K562 (cell line): ENCODE measurements around the gene CCL21. TPM values are rescaled to one million over a fixed set of nuclear protein-coding genes. Genes with fewer than 3 reads are reported as not detected.

Experiments
- ATAC-seq: fragments of 200-7000 bp; cut with Tn5 transposase; 3 replicates; pipeline ENCODE4 v1.9.1; 2020; ENCODE audit warnings: moderate library complexity
- BruUV-seq: library from RNA; stranded (reverse); fragments of 400-500 nt; replicated peaks from 2 replicates; lab custom pipeline; 2021; lab: Mats Ljungman, UMichigan
- CTCF ChIA-PET: fragments of 300-600 bp; formaldehyde crosslinking; extraction: SDS; loops from one replicate; lab custom pipeline; 2021; ENCODE audit warnings: low intra/inter-chr PET ratio; lab: Yijun Ruan, JAX
- POLR2A ChIA-PET: fragments of 300-600, 350-650 bp; sonication (Branson Sonifier 250); formaldehyde crosslinking; extraction: SDS; loops from one replicate; lab custom pipeline; 2021; ENCODE audit warnings: antibody characterized with exemption, inconsistent platforms; lab: Yijun Ruan, JAX
- DNase-seq, 4 experiments: peaks; one replicate each; pipeline versions ENCODE4 v3.0.0 to v3.0.0-alpha.2; 2011 to 2018; ENCODE audit warnings: low spot score in 3 of 4, mixed read lengths in 3 of 4; ENCODE audit errors: extremely low read depth in 1 of 4
- FAIRE-seq: peaks from 2 replicates; lab custom pipeline; 2011; peaks lifted over from hg19 to GRCh38; lab: Jason Lieb, UNC
- H2AFZ ChIP-seq: 2 replicates; pipeline ENCODE4 v1.6.0; 2011; ENCODE audit warnings: low read depth, low read length, control low read depth, inconsistent platforms
- H3K27ac ChIP-seq: fragments of 200-600 bp; 3 replicates; pipeline ENCODE4 v1.8.0; 2011; ENCODE audit warnings: low read depth, mild to moderate bottlenecking, control low read depth, inconsistent platforms, low read length, moderate library complexity, mixed read lengths; ENCODE audit errors: extremely low read depth
- H3K27me3 ChIP-seq, 2 experiments: fragments of 300-600 bp in 1 of 2; 2 replicates in 1 of 2; 3 replicates in 1 of 2; pipeline versions ENCODE4 v1.6.0 to v1.8.0; 2011; ENCODE audit warnings: inconsistent platforms in 2 of 2, low read length in 2 of 2, mild to moderate bottlenecking in 1 of 2, mixed read lengths in 1 of 2, moderate library complexity in 1 of 2; ENCODE audit not compliant: control insufficient read depth in 2 of 2, insufficient read depth in 2 of 2
- H3K36me3 ChIP-seq: fragments of 300-600 bp; 3 replicates; pipeline ENCODE4 v1.8.0; 2011; ENCODE audit warnings: mild to moderate bottlenecking, low read length, inconsistent platforms; ENCODE audit not compliant: control insufficient read depth, insufficient read depth
- H3K4me1 ChIP-seq, 2 experiments: fragments of 200-600 bp in 1 of 2; replicated peaks in 1 of 2; 2 replicates in 1 of 2; 3 replicates in 1 of 2; pipeline versions ENCODE4 v1.5.1 to v1.8.0; 2011; ENCODE audit warnings: inconsistent platforms in 2 of 2, low read length in 2 of 2, mild to moderate bottlenecking in 1 of 2, mixed read lengths in 1 of 2, moderate library complexity in 1 of 2; ENCODE audit not compliant: control insufficient read depth in 2 of 2, insufficient read depth in 2 of 2
- H3K4me2 ChIP-seq: 2 replicates; pipeline ENCODE4 v1.6.1; 2011; ENCODE audit warnings: low read length, control low read depth, inconsistent platforms, mixed read lengths; ENCODE audit not compliant: insufficient read depth
- H3K4me3 ChIP-seq: fragments of 200-600 bp; sonication (generic), shearing (Covaris generic); 2 replicates; pipeline ENCODE4 v1.5.1; 2016; ENCODE audit warnings: control low read depth, inconsistent platforms
- H3K79me2 ChIP-seq: fragments of 200-600 bp; 3 replicates; pipeline ENCODE4 v1.8.0; 2011; ENCODE audit warnings: low read length, inconsistent platforms; ENCODE audit not compliant: control insufficient read depth, insufficient read depth
- H3K9ac ChIP-seq, 2 experiments: 2 replicates each; pipeline versions ENCODE4 v1.6.0 to v1.6.1; 2011; ENCODE audit warnings: low read depth in 2 of 2, low read length in 2 of 2, control low read depth in 1 of 2, inconsistent platforms in 1 of 2, mild to moderate bottlenecking in 1 of 2, mixed read lengths in 1 of 2; ENCODE audit not compliant: insufficient read depth in 1 of 2
- H3K9me1 ChIP-seq: one replicate; pipeline ENCODE4 v1.6.0; 2011; ENCODE audit warnings: inconsistent platforms, mild to moderate bottlenecking, low read length, moderate library complexity; ENCODE audit not compliant: control insufficient read depth, insufficient read depth
- H3K9me3 ChIP-seq: replicated peaks from 2 replicates; pipeline ENCODE4 v1.5.1; 2011; ENCODE audit warnings: low read depth, low read length, inconsistent platforms; ENCODE audit not compliant: control insufficient read depth, insufficient read depth
- H4K20me1 ChIP-seq: replicated peaks from 2 replicates; pipeline ENCODE4 v1.6.1; 2011; ENCODE audit warnings: low read length, inconsistent platforms, mixed read lengths; ENCODE audit not compliant: control insufficient read depth, insufficient read depth
- ARID2 ChIP-seq: fragments of 450-650 bp; IDR thresholded peaks from 2 replicates; pipeline ENCODE4 v1.6.1; 2017; ENCODE audit warnings: antibody characterized with exemption, mild to moderate bottlenecking
- CBFA2T3 ChIP-seq: fragments of 450-650 bp; IDR thresholded peaks from 2 replicates; pipeline ENCODE4 v1.6.1; 2017
- CCAR2 ChIP-seq: fragments of 200-400 bp; formaldehyde crosslinking; IDR thresholded peaks from 2 replicates; pipeline ENCODE4 v1.6.1; 2017; ENCODE audit warnings: mild to moderate bottlenecking, low read depth, low read length
- CTBP1 ChIP-seq: fragments of 450-650 bp; IDR thresholded peaks from 2 replicates; pipeline ENCODE4 v1.6.1; 2016; ENCODE audit warnings: borderline replicate concordance
- EGR1 ChIP-seq: fragments of 450-650 bp; conservative IDR thresholded peaks from 2 replicates; pipeline ENCODE4 v1.6.1; 2017; ENCODE audit warnings: mild to moderate bottlenecking
- FOS ChIP-seq: IDR thresholded peaks from 3 replicates; pipeline ENCODE4 v1.6.1; 2011; ENCODE audit not compliant: insufficient read length; ENCODE audit errors: extremely low read depth
- HCFC1 ChIP-seq: IDR thresholded peaks from 2 replicates; pipeline ENCODE4 v1.6.1; 2012; ENCODE audit warnings: low read depth, low read length, improper control_type of control experiment
- HNRNPUL1 ChIP-seq: fragments of 200-400 bp; formaldehyde crosslinking; IDR thresholded peaks from 2 replicates; pipeline ENCODE4 v1.6.1; 2017; ENCODE audit warnings: low read length
- NFE2 ChIP-seq: IDR thresholded peaks from 2 replicates; pipeline ENCODE4 v1.6.1; 2014; ENCODE audit warnings: antibody characterized with exemption, low read depth
- RB1 ChIP-seq: fragments of 450-650 bp; IDR thresholded peaks from 2 replicates; pipeline ENCODE4 v1.6.1; 2017; ENCODE audit warnings: low read depth, mild to moderate bottlenecking
- SMARCA5 ChIP-seq: fragments of 450-650 bp; IDR thresholded peaks from 2 replicates; pipeline ENCODE4 v1.6.1; 2016
- SREBF2 ChIP-seq: sonication (generic); formaldehyde crosslinking; IDR thresholded peaks from 2 replicates; pipeline ENCODE4 v1.4.0; 2020; ENCODE audit warnings: mild to moderate bottlenecking, missing genetic modification reagents
- TCF7L2 ChIP-seq: fragments of 150-350 bp; IDR thresholded peaks from 2 replicates; pipeline ENCODE4 v1.6.1; 2016; ENCODE audit warnings: low read depth, mild to moderate bottlenecking, low read length, moderate library complexity
- ZC3H4 ChIP-seq: sonication (generic); formaldehyde crosslinking; IDR thresholded peaks from 2 replicates; pipeline ENCODE4 v1.9.0; 2021; ENCODE audit warnings: missing genetic modification reagents, borderline replicate concordance
- ZKSCAN8 ChIP-seq: fragments of 200-800 bp; sonication (Bioruptor generic); IDR thresholded peaks from 2 replicates; pipeline ENCODE4 v1.6.1; 2016; ENCODE audit warnings: missing genetic modification characterization, missing compliant biosample characterization
- ZNF12 ChIP-seq: sonication (generic); formaldehyde crosslinking; IDR thresholded peaks from 2 replicates; pipeline ENCODE4 v1.4.0; 2020; ENCODE audit warnings: mild to moderate bottlenecking, missing genetic modification reagents
- ZNF561 ChIP-seq: fragments of 450-650 bp; formaldehyde crosslinking; conservative IDR thresholded peaks from 2 replicates; pipeline ENCODE4 v1.4.0; 2020; ENCODE audit warnings: mild to moderate bottlenecking, moderate library complexity
- ZNF57 ChIP-seq: fragments of 450-650 bp; formaldehyde crosslinking; IDR thresholded peaks from 2 replicates; pipeline ENCODE4 v1.4.0; 2020; ENCODE audit warnings: mild to moderate bottlenecking, moderate library complexity
- ZNF79 ChIP-seq: fragments of 250-450 bp; sonication (Bioruptor Pico); IDR thresholded peaks from 2 replicates; pipeline ENCODE4 v1.4.0; 2020; ENCODE audit warnings: low read depth, mild to moderate bottlenecking, moderate library complexity
- WGBS: fragments of 100-300 bp; shearing (Covaris generic); methylation state at CpG from one replicate; pipeline ENCODE4 v1.1.6; 2016; ENCODE audit warnings: low coverage, mixed read lengths; ENCODE audit not compliant: insufficient coverage; ENCODE audit errors: missing lambda C conversion rate; 5-methylcytosine and 5-hydroxymethylcytosine counted together
- in situ Hi-C: fragments of 300-500 bp; cut with MboI; formaldehyde crosslinking; loops from 4 replicates; pipeline ENCODE4 v1.15.0; 2018; ENCODE audit warnings: inconsistent platforms, mixed read lengths
- intact Hi-C: fragments of 100-400 bp; cut with micrococcal nuclease; formaldehyde crosslinking; loops from 2 replicates; pipeline ENCODE4 v1.14.2; 2022
- polyA plus RNA-seq, 8 experiments: library from polyadenylated mRNA; depleted of rRNA in 4 of 8; stranded (reverse) in 5 of 8; unstranded in 3 of 8; fragments of >200 nt; fragmentation: Nextera tagmentation in 2 of 8; fragmentation: Illumina TruSeq in 1 of 8; extraction: Ambion mirVana in 2 of 8; extraction: Trizol in 1 of 8; gene quantifications; 2 replicates each; pipeline versions ENCODE4 v1.2.1 to v1.2.3, GENCODE V29; 2011 to 2014; ENCODE audit warnings: inconsistent platforms in 1 of 8, missing spikeins in 1 of 8
- total RNA-seq, 7 experiments: library from RNA; depleted of rRNA in 6 of 7; stranded (reverse); fragments of >200 nt in 6 of 7; fragmentation: Illumina TruSeq in 2 of 7; extraction: Trizol in 2 of 7; gene quantifications; 2 replicates each; pipeline versions ENCODE4 v1.2.1 to v1.2.3, GENCODE V29; 2011 to 2021; ENCODE audit warnings: low replicate concordance in 1 of 7

The CCL21 gene
- total and polyA plus RNA-seq, 9 of the 15 experiments (the other 6 are each of a cell fraction or from before 2014, with no cell fraction given), result not detected

DNA sequence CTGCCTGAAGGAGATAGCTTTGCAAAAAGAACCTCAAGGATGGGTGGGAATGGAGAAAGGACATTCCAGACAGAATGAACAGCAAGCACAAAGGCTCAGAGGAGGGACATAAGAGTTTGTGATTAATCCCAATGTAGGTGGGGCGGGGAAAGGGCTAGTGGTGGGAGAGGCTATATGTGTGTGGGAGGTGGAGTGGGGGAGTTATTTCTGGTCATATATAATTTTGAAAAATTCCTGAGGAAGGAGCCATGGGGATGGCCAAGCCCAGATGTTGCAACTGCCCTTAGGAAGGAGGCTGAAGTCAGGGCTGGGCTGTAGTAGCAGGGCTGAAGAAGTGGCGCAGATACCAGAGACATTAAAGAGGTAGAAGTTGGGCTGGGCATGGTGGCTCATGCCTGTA lies 34.1 kb downstream of the CCL21 start:
- no peak for TF ChIP-seq ZC3H4 (CRISPR knock-in tag)
- TF ChIP-seq ARID2, result no peak
- TF ChIP-seq EGR1, result 0 out of 2 replicates have a peak, but pooled peaks have one; percentile 6
- 93% methylated on average over 2 of the region's 2 CpGs for whole genome bisulfite sequencing
- Histone ChIP-seq H3K27me3 (no peaks in the 10 kb centered on the region), H2AFZ (no peak overlapping the region), H3K4me1 (peaks cover 0 to 2% of the 10 kb centered on the region in 2 experiments; a peak in 1 of 5 replicates), H3K9me3 (no peaks in the 10 kb centered on the region), H3K79me2 (no peaks in the 10 kb centered on the region), H3K27ac (no peak overlapping the region), H3K4me2 (no peak overlapping the region), H3K4me3 (no peak overlapping the region), H3K9ac (no peak overlapping the region), H4K20me1 (no peaks in the 10 kb centered on the region), H3K9me1 (no peaks in the 10 kb centered on the region), H3K36me3 (no peaks in the 10 kb centered on the region)
- CTCF ChIA-PET, result interaction anchor here (0.5 to 3.1 kb wide), 2 partner anchors 26 to 36 kb away, joined by 3 to 20 read pairs; no protein-coding TSS in a partner anchor
- in situ Hi-C loops, result no loop called here
- BruUV-seq, result no TSS peak
- no peak for FAIRE-seq
- POLR2A ChIA-PET, result no interaction called here
- intact Hi-C loops, result loop anchor here (1.0 kb wide), 1 partner anchor 26 kb away; no protein-coding TSS in a partner anchor
- peak in 2 of 4 experiments; percentile 27 to 30 for DNase-seq
- ATAC-seq, result no peak

DNA sequence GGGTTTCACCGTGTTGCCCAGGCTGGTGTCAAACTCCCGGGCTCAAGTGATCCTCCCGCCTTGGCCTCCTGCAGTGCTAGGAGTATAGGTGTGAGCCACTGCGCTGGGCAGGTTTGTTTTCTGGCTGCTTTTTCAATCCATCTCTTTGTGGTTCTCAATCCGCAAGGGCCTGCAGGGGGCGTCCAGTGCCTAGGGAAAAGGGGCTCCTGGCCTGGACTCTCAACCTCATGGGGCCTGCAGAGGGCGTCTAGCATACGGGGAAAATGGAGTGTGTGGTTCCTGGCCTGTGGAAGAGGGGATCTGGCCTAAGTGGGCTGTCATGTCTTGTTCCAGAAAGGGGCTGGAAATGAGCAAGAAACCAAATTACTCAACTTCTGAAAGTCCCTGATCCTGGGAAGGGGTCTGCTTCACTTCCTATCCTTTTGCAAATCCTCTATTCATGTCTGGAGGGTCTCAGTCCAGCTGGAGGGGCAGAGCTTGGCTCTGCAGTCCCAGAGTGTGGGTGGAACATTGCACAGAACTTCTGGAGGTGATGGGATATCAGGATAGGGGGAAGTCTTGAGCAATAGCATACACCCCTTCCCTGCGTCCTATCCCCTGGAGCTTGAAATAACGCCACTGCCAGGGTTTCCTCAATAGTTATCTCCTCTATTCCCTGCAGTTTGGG lies 34.8 kb downstream of the CCL21 start:
- BruUV-seq, result no TSS peak
- in situ Hi-C loops, result no loop called here
- TF ChIP-seq ZNF57 (no peak), ZNF12 (CRISPR knock-in tag) (no peak), ZNF561 (CRISPR knock-in tag) (no peak), HNRNPUL1 (no peak), ZNF79 (CRISPR knock-in tag) (no peak), NFE2 (no peak), CBFA2T3 (no peak), SMARCA5 (no peak), TCF7L2 (no peak), SREBF2 (CRISPR knock-in tag) (no peak), EGR1 (no peak), RB1 (peak; percentile 72; the same call in 1 of the 2 replicates), CTBP1 (0 out of 2 replicates have a peak, but pooled peaks have one; percentile 17), CCAR2 (no peak), ZKSCAN8 (CRISPR knock-in tag) (no peak), FOS (no peak), HCFC1 (peak; percentile 40)

More for the DNA sequence above, 34.8 kb downstream of the CCL21 start:
- Histone ChIP-seq H4K20me1 (no peaks in the 10 kb centered on the region), H3K9me3 (no peaks in the 10 kb centered on the region), H3K9ac (no peak overlapping the region; a peak in 1 of 4 replicates), H3K27me3 (no peaks in the 10 kb centered on the region), H3K9me1 (no peaks in the 10 kb centered on the region), H3K4me2 (no peak overlapping the region), H3K79me2 (no peaks in the 10 kb centered on the region), H3K36me3 (no peaks in the 10 kb centered on the region), H3K4me1 (peaks cover 0 to 4% of the 10 kb centered on the region in 2 experiments; a peak in 1 of 5 replicates), H3K4me3 (no peak overlapping the region), H2AFZ (peak overlapping the region; percentile 76), H3K27ac (no peak overlapping the region)
- peak; percentile 100 for ATAC-seq
- DNase-seq, result peak; percentile 68 to 85 (median 76)
- intact Hi-C loops, result loop anchor here (1.0 kb wide), 1 partner anchor 27 kb away; no protein-coding TSS in a partner anchor
- WGBS, result 26% methylated on average over 8 of the region's 10 CpGs
- ChIA-PET CTCF (interaction anchor here (0.6 to 3.1 kb wide), 2 partner anchors 27 to 1240 kb away, joined by 6 to 20 read pairs; no protein-coding TSS in a partner anchor), POLR2A (interaction anchor here (1.1 kb wide), 2 partner anchors 12 to 23 kb away, joined by 3 read pairs; no protein-coding TSS in a partner anchor)
- FAIRE-seq, result peak; percentile 91
